ENCODE results near the gene ABLIM2.

Gene ABLIM2

DNA sequence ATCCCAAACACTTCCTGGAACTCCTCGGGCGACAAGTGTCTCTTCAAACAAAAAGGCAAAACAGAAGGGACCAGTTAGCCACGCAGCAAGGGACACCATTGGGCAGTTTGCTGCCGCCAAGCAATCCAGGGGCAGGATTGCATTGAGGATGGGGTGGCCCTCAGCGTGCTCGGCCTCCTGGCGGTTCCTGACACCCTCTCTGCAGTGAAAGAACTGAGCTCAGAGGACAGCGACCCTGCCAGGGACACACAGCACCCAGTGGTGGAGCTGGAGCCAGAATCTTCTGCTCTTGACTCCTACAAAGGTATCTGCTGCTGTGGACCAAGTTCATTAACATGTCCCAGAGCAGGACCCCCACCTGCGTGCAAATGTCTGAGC, 191.6 kb downstream of the ABLIM2 start:
- no peak for DNase-seq (ENCODE audit: low read depth in 2 of 3, low spot score in 2 of 3)

DNA sequence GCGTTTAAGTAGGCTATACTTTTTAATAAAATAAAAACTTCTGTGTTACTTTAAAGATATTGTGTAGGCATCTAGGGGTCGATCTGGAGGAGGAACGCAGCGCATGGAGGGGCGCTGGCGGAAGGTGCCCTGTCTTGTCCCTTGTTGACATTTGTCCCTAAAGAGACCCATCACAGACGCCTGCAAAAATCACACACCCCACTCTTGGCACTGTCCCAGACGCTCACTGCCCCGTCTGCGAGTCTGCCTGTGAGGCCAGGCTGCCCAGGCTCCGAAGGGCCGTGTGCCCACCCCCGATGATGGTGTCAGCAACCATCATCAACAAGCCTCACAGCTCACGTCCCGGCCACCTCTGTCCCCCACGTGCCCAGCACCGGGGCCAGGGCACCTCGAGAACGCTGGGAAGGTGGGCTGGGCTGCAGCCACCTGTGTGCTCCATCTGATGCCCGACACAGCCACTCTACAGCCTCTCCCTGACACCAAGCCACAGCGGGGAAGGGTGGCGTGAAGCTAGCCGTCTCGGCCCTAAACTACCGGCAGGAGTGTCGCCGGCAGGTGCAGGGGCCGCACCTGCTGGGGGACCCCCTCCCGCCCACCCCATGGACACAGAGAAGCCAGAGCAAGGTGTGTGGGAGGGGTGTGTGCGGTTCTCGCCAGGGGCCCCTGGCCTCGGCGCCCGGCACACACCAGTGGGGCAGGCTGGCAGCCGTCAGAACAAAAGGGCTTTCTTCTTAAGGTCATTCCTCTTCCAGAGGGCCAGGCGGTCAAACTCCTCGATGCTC, 192.1 kb downstream of the ABLIM2 start:
- DNase-seq (ENCODE audit: low read depth in 2 of 3, low spot score in 2 of 3) = no peak

DNA sequence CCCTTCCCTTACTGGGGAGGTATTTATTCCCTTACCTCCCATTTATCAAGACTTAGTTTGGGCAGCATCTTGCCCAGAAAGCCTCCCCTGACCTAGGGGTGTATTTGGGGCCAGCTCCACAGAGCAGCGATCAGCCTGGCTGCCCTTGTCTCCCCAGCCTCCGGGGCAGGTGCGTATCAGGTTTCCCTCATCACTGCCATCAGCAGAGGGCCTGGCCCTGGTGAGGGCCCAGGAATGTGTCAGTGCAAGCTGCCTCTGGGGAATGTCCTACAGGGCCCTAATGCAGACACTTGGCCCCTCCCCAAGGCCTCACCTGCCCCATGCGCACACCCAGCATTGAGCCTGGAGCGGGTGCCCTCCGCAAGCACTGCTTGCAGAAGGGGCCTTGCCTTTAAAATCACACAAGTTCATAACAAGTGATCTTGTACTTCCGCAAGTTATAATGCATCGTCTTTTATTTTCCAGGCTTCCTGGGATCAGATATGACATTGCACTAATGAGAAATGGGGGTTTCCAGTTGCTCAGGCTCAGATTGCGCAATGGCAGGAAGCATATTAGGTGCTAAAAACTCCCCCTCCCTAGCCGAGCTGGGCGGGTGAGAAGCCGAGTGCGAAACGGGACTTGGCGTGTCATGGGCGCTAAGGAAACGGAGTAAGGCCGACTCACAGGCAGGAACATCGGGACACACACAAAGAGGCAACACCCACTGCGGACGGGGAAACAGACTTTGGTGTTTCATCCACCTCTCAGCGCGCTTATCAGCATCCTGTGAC, 193.5 kb downstream of the ABLIM2 start:
- DNase-seq (ENCODE audit: low read depth in 2 of 3, low spot score in 2 of 3) = no peak

DNA sequence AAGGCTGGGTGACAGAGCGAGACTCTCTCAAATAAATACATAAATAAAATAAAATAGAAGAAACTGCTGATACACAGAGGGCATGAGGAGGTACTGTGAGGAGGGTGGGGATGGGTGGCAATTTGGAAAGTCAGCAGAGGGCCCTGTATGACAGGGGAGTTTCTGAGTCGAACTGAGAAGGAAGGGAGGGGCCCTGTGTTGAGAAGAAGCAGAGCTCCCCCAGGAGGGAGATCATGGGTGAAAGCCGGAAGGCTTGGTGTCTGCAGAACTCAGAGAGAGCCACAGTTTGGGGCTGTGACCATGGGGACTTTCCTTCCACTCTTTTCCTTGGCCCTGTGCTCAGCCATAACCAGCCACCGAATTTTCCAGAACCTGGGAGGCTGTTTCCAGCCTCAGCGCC, 194.2 kb downstream of the ABLIM2 start:
- DNase-seq (ENCODE audit: low read depth in 2 of 3, low spot score in 2 of 3) = no peak

DNA sequence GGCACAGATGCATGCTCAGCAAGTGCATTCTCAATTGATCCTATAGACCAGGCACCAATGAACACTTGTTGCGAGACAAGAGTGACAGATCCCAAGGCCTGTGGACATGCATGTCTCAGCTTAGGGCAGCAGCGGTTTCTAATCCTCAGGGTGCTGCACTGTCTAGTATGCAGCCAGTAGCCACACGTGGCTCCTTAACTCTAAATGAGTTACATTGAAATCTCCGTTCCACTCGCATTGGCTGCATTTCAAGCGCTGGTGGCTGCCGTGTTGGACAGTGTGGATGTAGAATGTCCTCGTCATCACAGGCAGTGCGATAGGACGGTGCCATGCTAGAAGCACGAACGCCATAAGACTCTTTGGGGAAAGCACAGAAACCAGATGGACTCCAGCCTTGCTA, 194.9 kb downstream of the ABLIM2 start:
- DNase-seq (ENCODE audit: low read depth in 2 of 3, low spot score in 2 of 3) = no peak

DNA sequence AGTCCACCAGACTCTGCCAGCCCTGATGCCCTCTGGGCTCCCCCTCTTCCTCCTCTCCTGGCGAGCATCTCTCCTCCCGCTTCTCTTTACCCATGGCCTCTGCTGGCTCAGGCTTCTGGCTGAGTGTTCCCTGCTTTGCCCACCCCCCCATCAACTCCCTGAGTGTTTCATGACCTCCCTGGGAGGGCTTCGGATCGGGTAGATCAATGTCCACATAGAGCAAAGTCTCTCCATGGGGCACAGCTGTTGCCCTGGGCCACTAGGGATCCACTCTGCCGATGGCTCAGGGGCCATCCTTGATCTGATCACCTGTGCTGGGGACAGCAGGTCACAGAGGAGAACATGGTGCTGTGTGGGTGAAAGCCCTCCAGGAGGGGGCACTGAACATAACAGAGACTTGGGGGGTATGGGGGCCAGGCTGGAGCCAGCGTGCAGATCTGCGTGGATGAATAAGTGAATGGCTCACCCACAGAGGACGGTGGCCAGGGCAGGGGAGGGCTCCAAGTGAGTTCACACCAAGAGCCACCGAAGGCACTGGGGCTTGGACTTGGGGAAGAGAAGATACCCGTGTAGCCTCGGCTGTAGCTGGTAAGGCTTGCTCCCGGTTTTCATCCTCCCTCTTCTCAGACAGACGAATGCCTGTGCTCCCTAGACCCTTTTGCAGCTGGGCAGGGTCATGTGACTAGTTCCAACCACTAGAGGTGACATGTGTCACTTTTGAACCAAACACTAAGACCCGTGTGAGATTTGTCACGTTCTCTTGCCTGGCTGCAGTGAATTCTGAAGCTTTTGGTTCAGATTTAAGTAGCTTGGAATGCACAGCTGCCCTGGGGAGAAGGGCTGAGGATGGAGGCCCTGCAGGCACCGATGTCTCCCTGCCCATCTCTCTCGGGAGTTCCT, 195.8 kb downstream of the ABLIM2 start:
- DNase-seq (ENCODE audit: low read depth in 2 of 3, low spot score in 2 of 3) = no peak

DNA sequence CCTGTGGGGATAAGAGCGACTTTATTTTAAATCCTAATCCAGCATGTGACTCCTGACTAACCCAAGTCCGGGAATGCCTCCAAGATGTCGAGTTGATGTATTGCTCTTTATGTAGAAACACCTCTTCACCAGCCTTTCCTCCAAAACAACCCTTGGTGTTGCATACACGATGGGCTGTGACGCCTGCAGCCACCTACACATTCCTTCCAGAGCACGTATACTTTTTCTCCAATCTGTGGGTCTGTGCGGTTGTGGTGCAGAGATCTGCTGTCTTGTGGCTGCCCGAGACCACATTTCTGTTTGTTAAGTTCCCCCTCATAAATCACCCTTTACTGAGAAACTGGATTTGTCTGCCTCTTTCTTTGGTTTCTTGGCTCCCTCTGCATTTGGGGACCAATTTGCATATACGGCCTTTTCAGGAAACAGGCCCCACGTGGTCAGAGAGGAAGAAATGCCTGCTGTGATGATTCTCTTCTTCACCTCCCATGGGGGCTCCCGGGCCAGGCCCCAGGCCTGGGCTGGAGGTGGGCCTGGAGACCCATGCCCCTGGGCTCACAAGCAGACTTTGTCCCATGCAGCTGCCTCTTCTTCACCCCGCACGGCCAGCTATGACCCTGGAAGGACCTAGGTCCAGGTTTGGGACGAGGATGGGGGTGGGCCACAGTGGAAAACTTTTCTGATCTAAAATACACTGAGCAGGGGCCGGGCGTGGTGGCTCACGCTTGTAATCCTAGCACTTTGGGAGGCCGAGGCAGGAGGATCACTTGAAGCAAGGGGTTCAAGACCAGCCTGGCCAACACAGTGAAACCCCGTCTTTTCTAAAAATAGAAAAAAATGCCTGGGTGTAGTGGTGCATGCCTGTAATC, 197.6 kb downstream of the ABLIM2 start:
- DNase-seq (ENCODE audit: low read depth in 2 of 3, low spot score in 2 of 3) = peak; percentile 50 to 63 (median 57)

DNA sequence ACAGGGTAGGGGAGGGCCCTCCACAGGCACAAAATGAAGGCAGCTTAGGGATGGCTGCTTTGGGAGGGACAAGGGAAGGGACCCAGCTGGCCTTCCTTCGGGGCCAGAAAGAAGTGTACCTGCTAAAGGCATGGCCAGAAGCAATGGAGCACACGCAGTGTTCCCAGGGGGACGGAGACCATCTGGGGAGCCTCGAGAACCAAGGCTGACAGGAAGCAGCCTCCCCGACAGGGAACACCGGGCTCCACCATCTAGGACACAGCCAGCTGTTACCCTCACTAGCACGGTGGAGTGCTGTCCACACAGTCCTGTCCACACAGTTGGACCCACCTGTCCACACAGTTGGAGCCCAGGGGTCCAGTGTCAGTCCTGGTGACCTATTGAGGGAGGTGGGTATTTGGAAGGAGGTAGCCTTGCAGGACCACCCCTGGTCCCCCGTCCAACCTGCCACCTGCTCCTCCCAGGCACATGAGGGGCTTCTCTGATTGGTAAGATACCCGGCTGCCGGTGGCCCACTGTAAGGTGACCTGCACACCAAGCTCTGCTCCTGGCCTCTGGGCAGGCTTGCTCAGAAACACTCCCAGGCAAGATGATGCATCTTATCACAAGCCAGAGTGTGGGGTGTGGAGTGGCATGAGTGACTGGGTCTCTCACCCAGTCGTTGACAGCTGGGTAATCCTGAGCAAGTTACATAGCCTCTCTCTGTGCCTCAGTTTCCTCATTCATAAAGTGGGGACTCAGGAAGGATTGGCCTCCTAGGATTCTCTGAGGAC, 198.4 kb downstream of the ABLIM2 start:
- no peak for DNase-seq (ENCODE audit: low read depth in 2 of 3, low spot score in 2 of 3)

DNA sequence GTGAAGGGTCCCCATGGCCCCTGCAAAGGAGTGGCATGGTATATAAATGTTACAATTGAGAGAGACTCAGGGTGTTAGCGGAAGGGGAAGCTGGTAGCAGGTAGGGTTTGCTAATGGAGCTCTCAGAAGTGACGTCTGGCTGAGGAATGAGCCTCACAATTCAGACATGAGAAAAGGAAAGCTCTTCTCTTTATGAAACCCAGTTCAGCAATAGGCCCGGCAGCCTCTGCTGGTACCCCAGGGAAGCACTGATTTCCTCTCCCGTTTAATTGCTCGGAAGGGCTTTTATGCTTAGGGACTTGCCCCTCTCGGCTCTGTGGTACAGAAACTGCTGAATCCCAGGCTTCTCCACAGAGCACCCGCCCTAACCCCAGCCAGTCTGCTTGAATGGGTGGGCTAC, 199.5 kb downstream of the ABLIM2 start:
- DNase-seq (ENCODE audit: low read depth in 2 of 3, low spot score in 2 of 3) = no peak

DNA sequence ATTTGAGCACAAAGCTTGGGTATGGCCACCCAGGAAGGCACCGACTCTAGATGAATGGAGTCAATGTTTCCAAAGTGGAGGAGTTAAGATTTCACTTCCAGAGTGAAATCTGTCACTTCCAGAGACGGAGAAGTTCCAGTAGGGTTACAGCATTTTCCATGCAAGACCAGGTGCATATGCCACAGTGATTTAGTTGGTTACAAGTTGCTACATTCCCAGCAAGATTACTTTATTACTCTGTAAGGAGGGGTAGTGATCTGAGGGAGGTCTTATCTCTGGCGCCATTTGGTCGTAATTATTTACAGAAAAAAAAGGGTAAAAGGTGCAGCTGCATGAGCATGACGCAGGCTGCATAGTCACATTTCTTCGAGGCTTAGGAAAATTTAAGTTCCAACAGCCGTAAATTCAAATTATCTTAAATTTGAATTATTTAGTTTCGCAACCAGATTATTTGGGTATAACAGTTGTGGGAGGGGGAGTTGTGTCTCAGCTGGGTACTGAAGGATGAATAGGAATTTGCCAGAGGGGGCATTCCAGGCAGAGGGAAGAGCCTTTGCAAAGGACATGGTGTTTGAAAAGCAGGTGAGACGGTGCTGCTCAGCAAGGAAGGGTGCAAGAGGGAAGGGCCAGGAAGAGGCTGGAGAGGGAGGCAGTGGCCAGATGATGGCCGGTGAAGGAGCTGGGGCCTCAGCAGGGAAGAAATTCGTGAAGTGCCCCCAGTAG, 201.5 kb downstream of the ABLIM2 start:
- no peak for DNase-seq (ENCODE audit: low read depth in 2 of 3, low spot score in 2 of 3)

DNA sequence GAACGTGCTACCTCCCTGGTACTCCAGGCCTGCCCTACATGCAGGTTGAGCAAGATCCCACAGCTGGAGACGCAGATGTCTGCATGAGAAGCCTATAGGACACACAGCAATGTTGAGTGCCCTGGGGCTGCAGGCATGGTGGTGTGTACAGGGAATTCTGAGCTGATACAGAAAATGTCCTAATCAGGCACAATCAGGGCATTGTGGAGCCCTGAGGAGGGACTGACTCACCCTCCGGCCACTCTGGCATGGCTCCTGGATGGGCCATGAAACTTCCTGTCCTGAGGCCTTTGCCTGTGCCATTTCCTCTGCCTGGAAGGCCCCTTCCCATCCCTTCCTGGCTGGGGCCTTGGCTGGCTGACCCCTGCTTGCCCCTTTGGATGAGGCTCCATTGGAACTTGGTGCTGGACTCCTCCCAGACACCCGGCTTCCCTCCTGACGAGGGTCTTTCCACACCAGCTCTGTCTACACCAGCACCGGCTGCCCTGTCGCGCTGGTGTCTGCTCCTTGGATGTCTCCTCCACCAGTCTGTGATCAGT, 202.3 kb downstream of the ABLIM2 start:
- DNase-seq (ENCODE audit: low read depth in 2 of 3, low spot score in 2 of 3) = no peak

DNA sequence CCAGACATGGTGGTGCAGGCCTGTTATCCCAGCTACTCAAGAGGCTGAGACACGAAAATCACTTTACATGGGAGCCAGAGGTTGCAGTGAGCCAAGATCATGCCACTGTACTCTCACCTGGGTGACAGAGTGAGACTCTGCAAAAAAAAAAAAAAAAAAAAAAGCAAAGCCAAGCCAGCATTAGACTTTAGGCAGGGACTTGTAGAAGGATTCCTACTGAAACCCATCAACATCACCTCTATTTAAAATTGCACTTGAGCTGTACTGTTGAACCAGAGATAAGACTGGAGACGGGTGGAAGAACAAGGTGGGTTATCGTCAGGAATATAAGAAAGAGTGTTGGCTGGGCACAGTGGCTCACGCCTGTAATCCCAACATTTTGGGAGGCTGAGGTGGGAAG, 203.2 kb downstream of the ABLIM2 start:
- no peak for DNase-seq (ENCODE audit: low read depth in 2 of 3, low spot score in 2 of 3)

DNA sequence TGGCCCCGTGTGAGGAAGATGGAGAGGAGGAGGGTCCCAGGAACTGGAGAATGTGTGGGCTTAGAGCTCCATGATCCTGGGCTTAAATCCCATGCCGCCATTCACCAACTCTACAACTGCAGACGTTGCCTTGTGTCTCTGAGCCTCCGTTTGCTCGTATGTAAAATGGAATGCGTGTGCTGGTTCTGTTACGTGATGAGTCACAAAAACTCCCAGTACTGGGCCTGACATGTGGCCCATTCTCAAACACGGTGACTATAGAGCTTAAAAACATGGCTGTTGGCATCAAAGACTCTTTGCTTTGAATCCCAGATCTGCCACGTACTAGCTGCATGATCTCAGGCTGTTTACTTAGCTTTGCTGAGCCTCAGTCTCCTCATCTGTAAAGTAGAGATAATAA, 206.0 kb downstream of the ABLIM2 start:
- DNase-seq (ENCODE audit: low read depth in 2 of 3, low spot score in 2 of 3) = no peak

DNA sequence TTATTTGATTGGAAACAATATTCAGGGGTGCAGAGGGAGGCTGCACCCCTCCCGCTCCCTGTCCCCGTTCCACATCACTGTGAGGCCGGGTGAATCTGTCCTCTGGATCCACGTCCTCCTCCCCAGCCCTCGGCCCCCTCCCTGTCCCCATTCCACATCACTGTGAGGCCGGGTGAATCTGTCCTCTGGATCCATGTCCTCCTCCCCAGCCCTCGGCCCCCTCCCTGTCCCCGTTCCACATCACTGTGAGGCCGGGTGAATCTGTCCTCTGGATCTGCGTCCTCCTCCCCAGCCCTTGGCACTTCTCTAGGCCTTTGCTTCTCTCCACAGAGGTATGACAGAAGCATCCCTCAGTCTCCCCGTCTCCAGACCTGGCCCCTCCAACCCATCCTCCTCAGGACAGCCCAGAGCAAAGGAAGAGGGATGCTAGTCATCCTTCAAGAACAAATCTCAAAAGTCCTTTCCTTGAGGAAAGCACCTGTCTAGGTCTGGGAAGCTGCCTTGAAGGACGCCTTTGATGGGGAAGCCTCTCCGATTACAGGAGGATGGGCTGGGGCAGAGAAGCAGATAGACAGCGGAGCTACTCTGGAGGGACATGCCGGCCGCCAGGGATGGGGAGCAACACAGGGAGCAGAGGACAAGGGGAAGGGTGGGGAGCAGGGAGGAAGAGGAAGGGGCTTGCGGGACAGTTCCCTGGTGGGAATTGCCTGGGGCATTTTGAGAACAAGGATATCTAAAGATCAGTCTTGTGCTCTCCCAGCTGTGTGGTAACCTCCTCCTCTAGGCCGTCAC, 208.1 kb downstream of the ABLIM2 start:
- no peak for DNase-seq (ENCODE audit: low read depth in 2 of 3, low spot score in 2 of 3)

DNA sequence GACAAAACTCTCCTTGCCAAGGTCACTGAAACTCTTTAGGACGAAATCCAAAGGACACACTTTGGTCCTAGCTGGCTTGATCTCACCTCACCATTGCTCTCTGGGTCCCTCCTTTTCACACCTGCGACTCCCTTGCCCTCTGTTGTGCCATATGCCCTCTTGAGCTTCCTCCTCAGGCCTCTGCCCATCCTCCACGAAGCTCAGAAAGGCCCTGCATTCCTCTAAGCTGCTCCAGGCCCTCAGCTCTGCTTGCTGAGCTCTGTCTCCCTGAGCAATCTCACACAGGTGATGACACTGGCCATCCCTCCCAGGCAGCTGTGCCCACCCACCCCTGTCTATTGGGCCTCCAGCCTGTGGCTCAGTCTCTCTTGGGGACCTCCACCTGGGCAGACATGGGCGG, 208.9 kb downstream of the ABLIM2 start:
- no peak for DNase-seq (ENCODE audit: low read depth in 2 of 3, low spot score in 2 of 3)

DNA sequence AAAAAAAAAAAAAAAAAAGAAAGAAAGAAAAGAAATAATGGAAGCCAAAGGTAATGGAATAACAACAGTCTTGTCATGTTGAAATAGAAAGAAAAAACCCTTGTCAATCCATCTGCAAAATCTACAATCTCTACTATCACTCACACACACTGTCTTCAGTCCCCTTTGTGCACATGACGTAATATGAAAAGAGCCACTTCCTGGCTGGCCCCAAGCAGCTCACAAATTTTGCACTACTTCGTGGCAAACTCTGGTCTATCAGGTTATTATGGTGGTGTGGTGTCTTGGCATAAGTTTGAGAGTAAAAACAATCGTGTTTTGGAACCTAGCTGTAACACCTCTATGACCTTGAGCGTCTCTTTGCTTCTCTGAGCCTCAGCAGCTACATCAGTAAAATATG, 210.7 kb downstream of the ABLIM2 start:
- DNase-seq (ENCODE audit: low read depth in 2 of 3, low spot score in 2 of 3) = no peak

DNA sequence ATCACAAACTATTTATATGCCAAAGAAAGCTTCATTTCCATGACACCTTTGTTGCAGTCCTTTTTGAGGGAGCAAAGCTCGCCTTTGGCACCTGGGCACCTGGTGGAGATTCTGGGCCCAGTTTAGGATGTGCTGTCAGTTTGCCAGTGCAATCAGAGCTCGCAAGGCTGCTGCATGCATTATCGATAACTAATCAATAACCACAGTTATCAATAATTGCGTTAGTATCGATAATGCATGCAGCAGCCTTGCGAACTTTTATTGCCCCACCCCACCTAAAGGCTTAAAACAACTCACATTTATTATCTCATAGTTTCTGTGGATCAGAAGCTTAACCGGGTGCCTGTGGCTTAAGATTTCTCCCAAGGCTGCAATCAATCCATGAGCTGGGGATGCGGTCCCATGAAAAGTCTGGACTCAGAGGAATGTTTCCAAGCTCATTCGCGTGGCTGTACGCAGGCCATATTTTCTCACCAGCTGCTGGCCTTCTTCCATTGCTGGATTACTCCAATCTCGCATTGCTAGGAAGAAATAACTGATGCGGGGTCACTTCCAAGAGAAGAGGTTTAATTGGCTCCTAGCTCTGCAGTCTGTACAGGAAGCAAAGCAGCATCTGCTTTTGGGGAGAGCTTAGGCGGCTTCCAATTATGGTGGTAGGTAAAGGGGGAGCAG, 212.8 kb downstream of the ABLIM2 start:
- DNase-seq (ENCODE audit: low read depth in 2 of 3, low spot score in 2 of 3) = no peak

All from activated CD8-positive, alpha-beta memory T cell treated with anti-CD3 and anti-CD28 coated beads for 48 hours (primary cell).